HepG2 (cell line): ENCODE data around the gene RAB14.

Experiments used
- CREB1 ChIP-seq, 2 experiments: fragments of 450-650 bp in 1 of 2; IDR thresholded peaks; 2 replicates each; pipeline ENCODE4 v1.6.1; 2016 to 2017; ENCODE audit warnings: control low read depth in 1 of 2, mild to moderate bottlenecking in 1 of 2, missing compliant biosample characterization in 1 of 2, missing genetic modification characterization in 1 of 2
- MYC ChIP-seq: sonication (generic); formaldehyde crosslinking; IDR thresholded peaks from 2 replicates; pipeline ENCODE4 v1.9.0; 2021; ENCODE audit warnings: missing genetic modification reagents, borderline replicate concordance
- POLR2AphosphoS5 ChIP-seq: IDR thresholded peaks from 2 replicates; pipeline ENCODE4 v1.6.1; 2012; ENCODE audit warnings: low read depth, low read length

- TF ChIP-seq POLR2AphosphoS5 (no peak), MYC (no peak), CREB1 (IDR thresholded peaks at IDR 0.05) (no peak), CREB1 (CRISPR knock-in tag; IDR thresholded peaks at IDR 0.05) (no peak)
Measured at GRCh38 chr9:121239851-121240250, 38.2 kb upstream of the RAB14 start.
